Neural cell (in vitro differentiated cells): ENCODE data around the gene CHRD.

Experiments used
- EP300 ChIP-seq: fragments of 450-650 bp; conservative IDR thresholded peaks from 2 replicates; pipeline ENCODE4 v1.6.1; 2014; ENCODE audit warnings: antibody characterized with exemption, mild to moderate bottlenecking, moderate library complexity; ENCODE audit not compliant: poor library complexity, severe bottlenecking
- TAF1 ChIP-seq: IDR thresholded peaks from 2 replicates; pipeline ENCODE4 v1.6.1; 2012; ENCODE audit warnings: low read depth
- TF ChIP-seq, protein P1 (sequence below): IDR thresholded peaks from 2 replicates; pipeline ENCODE4 v1.6.1; 2012; ENCODE audit warnings: borderline replicate concordance
- TF ChIP-seq, protein P2 (sequence below): fragments of 450-650 bp; IDR thresholded peaks from 2 replicates; pipeline ENCODE4 v1.5.1; 2014; ENCODE audit warnings: antibody characterized with exemption, mild to moderate bottlenecking, moderate library complexity; ENCODE audit not compliant: poor library complexity, severe bottlenecking

GRCh38 chr3:184368116-184368515, 11.7 kb upstream of the CHRD start:
- TF ChIP-seq, protein P1, sequence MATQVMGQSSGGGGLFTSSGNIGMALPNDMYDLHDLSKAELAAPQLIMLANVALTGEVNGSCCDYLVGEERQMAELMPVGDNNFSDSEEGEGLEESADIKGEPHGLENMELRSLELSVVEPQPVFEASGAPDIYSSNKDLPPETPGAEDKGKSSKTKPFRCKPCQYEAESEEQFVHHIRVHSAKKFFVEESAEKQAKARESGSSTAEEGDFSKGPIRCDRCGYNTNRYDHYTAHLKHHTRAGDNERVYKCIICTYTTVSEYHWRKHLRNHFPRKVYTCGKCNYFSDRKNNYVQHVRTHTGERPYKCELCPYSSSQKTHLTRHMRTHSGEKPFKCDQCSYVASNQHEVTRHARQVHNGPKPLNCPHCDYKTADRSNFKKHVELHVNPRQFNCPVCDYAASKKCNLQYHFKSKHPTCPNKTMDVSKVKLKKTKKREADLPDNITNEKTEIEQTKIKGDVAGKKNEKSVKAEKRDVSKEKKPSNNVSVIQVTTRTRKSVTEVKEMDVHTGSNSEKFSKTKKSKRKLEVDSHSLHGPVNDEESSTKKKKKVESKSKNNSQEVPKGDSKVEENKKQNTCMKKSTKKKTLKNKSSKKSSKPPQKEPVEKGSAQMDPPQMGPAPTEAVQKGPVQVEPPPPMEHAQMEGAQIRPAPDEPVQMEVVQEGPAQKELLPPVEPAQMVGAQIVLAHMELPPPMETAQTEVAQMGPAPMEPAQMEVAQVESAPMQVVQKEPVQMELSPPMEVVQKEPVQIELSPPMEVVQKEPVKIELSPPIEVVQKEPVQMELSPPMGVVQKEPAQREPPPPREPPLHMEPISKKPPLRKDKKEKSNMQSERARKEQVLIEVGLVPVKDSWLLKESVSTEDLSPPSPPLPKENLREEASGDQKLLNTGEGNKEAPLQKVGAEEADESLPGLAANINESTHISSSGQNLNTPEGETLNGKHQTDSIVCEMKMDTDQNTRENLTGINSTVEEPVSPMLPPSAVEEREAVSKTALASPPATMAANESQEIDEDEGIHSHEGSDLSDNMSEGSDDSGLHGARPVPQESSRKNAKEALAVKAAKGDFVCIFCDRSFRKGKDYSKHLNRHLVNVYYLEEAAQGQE = no peak
- TF ChIP-seq, protein P2, sequence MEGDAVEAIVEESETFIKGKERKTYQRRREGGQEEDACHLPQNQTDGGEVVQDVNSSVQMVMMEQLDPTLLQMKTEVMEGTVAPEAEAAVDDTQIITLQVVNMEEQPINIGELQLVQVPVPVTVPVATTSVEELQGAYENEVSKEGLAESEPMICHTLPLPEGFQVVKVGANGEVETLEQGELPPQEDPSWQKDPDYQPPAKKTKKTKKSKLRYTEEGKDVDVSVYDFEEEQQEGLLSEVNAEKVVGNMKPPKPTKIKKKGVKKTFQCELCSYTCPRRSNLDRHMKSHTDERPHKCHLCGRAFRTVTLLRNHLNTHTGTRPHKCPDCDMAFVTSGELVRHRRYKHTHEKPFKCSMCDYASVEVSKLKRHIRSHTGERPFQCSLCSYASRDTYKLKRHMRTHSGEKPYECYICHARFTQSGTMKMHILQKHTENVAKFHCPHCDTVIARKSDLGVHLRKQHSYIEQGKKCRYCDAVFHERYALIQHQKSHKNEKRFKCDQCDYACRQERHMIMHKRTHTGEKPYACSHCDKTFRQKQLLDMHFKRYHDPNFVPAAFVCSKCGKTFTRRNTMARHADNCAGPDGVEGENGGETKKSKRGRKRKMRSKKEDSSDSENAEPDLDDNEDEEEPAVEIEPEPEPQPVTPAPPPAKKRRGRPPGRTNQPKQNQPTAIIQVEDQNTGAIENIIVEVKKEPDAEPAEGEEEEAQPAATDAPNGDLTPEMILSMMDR = no peak
- no peak for TF ChIP-seq TAF1
- no peak for TF ChIP-seq EP300
